Suppressor macrophage treated with lipopolysaccharide for 1 hour (primary cell): ENCODE data around the gene SSTR3.
"Not testable (repeated sequence)": the region's sequence is repeated elsewhere in the genome, so short reads cannot be mapped to it uniquely, and the experiment has no call there.

Source experiments
- DNase-seq, 3 donors: peaks; one replicate each; pipeline ENCODE4 v3.0.0-alpha.2; 2020 to 2022

Gene SSTR3

GRCh38 chr22:37241351-37242142 is 29.3 kb upstream of the SSTR3 start:
- peak; percentile 72 to 78 (median 73) for DNase-seq

DNA sequence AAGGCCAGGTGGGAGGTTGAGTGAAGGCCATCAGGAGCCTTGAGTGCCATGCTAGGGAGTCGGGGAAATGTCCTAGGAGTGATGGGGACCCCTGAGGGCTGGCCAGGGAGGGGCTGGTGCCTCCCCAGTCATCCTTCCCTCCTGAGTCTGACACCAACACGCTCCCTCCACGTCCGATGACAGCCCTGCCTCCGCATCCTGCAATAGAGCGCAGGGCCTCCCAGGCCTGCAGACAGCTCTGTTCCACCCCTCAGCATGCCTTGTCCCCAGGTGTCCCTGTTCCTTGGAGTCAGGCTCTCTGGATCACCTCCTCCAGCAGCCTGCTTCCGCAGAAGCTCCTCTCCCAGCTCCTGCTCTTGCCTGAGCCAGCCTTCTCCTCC is 28.7 kb upstream of the SSTR3 start:
- no peak for DNase-seq

GRCh38 chr22:37240240-37240940 is 28.1 kb upstream of the SSTR3 start:
- DNase-seq, result no peak

DNA sequence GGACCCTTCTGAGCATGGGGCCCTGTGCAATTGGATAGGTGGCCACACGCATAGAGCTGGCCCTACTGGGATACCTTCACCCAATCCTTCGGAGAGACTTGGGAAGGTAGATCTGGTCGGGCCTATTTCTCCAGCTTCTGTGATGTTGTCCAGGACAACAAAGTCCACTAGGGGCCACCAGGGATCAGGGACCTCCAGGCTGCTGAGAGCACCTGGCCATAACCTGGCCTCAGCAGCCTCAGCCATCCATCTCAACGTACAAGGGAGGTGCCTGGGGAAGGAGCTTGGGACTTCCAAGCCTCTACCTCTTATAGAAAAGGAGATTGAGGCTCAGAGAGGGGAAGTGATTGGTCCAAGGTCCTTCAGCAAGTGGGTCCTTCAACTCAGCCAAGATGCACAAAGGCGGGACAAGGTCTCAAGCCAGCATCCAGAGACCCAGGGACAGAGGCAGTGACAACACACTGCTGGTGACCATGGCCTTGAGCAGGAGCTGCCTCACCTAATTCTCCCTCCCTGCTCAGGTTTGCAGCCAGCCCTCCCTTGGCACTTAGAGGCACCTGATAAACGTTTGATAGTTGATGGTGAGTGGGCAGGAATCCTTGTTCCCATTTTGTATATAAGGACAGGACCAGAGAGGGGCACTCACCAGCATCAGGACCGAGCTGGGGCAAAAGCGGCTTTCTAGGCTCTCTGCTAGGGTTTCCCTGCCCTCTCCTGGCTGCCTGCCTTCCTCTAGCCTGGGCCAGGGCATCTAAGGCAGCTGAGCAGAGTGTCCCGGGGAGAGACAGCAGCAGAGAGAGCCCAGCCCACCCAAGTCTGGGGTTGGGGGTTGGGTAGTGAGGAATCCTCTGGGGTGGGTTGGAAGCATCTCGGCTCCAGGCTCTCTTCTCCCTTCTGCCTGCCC is 27.3 kb upstream of the SSTR3 start:
- DNase-seq, result no peak

DNA sequence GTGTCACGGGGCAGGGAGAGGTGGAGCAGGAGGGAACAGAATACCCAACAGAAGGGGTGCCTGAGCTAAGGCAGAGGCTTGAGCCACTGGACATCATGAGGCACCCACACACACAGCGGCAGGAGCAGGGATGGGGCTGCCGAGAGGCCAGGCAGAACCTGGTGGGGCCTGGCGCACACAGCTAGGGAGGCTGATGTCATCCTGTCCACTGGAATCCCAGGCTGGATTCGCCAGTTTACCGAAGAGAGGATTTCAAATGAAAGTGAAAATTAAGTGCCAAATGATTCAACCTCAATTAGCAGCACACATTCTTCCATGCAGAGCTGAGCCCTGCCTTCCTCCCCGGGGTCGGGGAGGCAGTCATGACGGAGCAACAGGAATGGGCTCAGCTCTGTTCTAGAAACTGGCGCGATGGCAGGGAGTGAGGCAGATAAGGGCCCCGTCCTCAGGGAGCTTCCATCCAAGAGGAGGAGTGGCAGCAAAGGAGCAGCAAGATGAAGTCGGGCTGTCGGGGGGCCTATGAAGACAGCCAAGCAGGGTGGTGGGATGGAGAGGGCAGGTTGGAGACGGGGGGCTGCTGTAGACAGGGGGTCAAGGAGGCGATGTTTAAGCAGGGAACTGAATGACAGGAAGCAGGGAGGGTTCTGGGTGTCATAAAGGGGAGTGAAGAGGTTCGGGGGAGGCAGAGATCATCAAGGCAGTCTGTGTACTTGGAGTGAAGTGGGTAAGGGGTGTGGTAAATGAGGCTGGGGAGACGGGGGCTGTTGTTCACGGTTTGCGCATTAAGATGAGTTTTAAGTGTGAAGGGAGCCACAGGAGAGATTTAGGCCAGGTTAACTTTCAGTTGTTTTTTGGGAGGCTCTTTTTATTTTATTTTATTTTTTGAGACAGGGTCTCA is 25.3 kb upstream of the SSTR3 start:
- DNase-seq, result peak in 1 of 3 donors; percentile 32

DNA sequence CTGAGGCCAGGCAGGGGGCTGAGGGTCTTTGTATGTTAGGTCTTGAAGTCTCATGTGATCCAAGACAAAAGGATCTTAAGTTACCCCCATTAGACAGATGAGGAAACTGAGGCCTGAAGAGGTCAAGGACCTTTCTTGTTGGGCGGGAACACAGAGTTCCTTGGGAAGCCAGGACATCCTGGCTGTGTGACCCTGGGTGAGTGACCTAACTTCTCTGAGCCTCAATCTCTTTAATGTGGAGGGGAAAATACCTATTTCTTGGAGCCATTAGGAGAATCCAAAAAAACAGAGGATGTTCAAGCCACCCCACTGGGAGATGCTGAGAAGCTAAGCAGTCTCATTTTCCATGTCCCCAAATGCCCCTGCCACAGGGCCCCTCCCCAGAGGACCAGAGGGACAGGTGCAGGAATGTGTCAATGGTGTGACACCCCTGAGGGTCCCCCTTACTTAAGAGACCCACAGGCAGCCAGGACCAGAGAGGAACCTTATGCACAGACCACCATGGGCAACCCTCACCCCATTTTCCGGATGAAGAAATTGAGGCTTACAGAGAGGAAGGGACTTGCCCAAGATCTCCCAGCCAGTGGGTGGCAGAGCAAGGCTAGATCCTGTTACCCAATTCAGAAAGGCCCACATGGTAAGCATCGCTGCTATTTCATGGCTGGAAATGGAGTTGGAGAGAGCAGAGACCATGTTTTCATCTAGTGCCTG is 23.8 kb upstream of the SSTR3 start:
- peak; percentile 76 to 80 (median 76) for DNase-seq

DNA sequence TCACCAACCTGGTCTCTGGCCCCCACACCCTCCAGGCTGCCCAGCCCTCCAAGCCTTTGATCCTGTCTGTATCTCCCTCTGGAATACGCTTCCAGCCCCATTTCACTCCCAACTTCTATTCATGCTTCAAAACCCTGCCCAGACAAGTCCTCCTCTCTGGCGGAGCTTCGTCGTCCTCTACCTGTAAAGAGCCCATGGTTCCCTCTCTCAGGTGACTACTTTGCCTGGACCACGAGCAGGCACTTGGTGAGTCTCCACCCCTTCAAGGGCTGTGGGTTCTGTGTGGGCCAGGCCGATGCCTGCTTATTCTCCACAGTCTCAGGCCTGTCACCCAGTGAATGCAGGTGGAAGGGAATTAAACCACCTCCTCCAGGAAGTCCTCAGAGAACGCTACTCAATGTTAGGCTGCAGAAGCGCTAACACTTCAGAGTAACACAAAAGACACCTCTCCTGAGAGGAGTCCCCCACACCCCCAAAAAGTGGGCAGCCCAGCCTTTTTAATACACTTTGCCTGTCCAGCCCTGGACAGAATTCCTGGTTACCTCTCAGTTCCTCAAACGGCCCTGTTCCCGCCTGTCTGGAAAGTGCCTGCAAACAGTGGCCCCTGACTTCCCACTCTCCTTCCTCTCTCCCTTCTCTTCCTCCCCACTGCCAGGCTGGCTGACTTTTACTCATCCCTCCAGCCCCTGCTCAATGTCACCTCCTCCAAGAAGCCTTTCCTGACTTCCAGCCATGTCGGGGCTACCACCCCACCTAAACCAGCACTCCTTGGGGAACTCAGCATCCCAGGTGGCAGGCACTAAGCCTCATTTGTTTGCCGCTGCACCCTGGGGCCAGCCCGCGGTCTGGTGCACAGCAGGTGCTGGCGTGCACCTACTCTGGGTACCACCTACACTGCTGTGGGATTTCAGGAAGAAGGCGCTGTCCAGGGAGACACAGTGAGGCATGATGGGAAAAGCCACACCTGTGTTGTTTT is 22.7 kb upstream of the SSTR3 start:
- DNase-seq, result no peak

GRCh38 chr22:37233751-37234631 is 21.7 kb upstream of the SSTR3 start:
- peak in 2 of 3 donors; percentile 39 to 46 for DNase-seq

DNA sequence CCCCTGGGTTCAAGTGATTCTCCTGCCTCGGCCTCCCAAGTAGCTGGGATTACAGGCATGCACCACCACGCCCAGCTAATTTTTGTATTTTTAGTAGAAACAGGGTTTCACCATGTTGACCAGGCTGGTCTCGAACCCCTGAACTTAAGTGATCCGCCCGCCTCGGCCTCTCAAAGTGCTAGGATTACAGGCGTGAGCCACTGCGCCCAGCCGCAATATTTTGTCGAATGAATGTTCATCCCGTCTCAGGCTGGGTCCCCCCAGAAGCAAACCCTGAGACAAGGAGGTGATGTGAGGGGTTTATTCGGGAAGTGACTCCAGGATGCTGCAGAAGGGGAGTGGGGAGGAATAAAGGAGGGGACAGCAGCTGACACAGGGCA is 21.1 kb upstream of the SSTR3 start:
- not testable (repeated sequence) for DNase-seq

DNA sequence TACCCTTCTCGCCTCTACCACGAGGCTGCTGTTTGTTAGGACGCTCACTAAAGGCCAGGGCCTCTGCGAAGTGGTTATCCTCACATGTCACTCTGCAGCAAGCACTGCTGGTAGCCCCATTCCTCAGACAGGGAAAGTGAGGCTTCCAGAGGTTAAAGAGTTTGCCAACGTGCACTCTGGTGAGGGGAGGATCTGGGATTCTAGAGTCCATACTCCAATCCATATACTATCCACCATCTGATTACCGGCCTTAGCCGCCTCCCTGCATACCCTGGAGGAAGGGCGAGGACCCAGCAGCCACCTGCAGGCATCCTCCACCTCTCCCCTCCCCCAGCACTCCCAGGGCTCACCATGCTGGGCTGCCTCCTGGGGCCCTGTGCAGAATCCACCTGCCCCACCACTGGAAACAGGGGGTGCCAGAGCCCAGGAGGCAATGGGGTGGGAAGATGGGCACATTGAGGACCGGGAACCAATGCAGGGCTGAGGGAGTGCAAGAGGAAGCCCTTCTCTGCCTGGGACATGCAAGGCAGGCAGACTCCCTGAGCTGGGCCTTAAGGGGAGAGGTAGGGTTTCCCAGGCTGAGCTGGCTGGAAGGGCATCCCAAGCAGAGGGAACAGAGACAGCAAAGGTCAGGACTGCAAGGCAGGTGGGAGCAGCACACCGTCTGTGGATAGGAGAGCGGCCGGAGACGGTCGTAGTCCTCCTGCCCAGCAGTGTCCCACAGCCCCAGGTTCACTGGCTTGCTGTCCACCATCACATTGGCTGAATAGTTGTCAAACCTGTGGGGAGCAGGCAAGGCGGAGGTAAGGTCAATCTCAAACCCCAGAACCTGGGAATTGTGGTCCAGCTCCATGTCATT is 20.1 kb upstream of the SSTR3 start:
- DNase-seq, result no peak

GRCh38 chr22:37231406-37232139 is 19.3 kb upstream of the SSTR3 start:
- DNase-seq, result no peak

- DNase-seq, result no peak
Measured at GRCh38 chr22:37230673-37231405, 18.6 kb upstream of the SSTR3 start.

GRCh38 chr22:37229805-37230672 is 17.8 kb upstream of the SSTR3 start:
- peak; percentile 88 to 92 (median 92) for DNase-seq

- peak; percentile 47 to 66 (median 51) for DNase-seq
Measured at GRCh38 chr22:37229012-37229804, 16.9 kb upstream of the SSTR3 start.
